Occipital lobe (tissue), 2 donors: Measurements from ENCODE around the gene TES. TPM values are rescaled to one million over a fixed set of nuclear protein-coding genes. Genes with fewer than 3 reads are reported as not detected.
"Not testable (repeated sequence)": the region's sequence is repeated elsewhere in the genome, so short reads cannot be mapped to it uniquely, and the experiment has no call there.

ENCODE experiments used
- DNase-seq: peaks from one replicate; lab custom pipeline; 2025; lab: John Stamatoyannopoulos, UW
- total RNA-seq: library from RNA; depleted of rRNA; stranded (reverse); fragments of >200 nt; gene quantifications from one replicate; pipeline ENCODE4 v1.2.3, GENCODE V29; 2014

Gene TES
- total RNA-seq, 1 donor from 2014 or later: 13.4 TPM

- DNase-seq: no peak
Measured at GRCh38 chr7:116283595-116284204, 73.4 kb downstream of the TES start.

GRCh38 chr7:116284390-116284789 is 74.1 kb downstream of the TES start:
- no peak for DNase-seq

GRCh38 chr7:116285252-116285651 is 74.9 kb downstream of the TES start:
- no peak for DNase-seq

- no peak for DNase-seq
Measured at GRCh38 chr7:116290740-116291139, 80.4 kb downstream of the TES start.

GRCh38 chr7:116291937-116292336 is 81.6 kb downstream of the TES start:
- no peak for DNase-seq

- no peak for DNase-seq
Measured at GRCh38 chr7:116292381-116292780, 82.0 kb downstream of the TES start.

GRCh38 chr7:116293139-116293538 is 82.8 kb downstream of the TES start:
- DNase-seq: no peak

- DNase-seq: no peak
Measured at GRCh38 chr7:116293633-116294032, 83.3 kb downstream of the TES start.

GRCh38 chr7:116295903-116296302 is 85.6 kb downstream of the TES start:
- DNase-seq: not testable (repeated sequence)

- DNase-seq: no peak
Measured at GRCh38 chr7:116298055-116298454, 87.7 kb downstream of the TES start.

- no peak for DNase-seq
Measured at GRCh38 chr7:116298576-116298975, 88.2 kb downstream of the TES start.

- DNase-seq: no peak
Measured at GRCh38 chr7:116305485-116306408, 95.4 kb downstream of the TES start.

- no peak for DNase-seq
Measured at GRCh38 chr7:116306409-116307048, 96.2 kb downstream of the TES start.

GRCh38 chr7:116307253-116307652 is 96.9 kb downstream of the TES start:
- DNase-seq: no peak

Other genes with a start within 250 kb of the TES start
- 2.2 TPM for gene TFEC, start 179.8 kb upstream of the TES start, total RNA-seq